GM10847 (cell line): ENCODE data around the gene GATAD2A.

Experiments
- POLR2A ChIP-seq: IDR thresholded peaks from 2 replicates; pipeline ENCODE4 v1.6.1; 2011; ENCODE audit not compliant: insufficient read length; ENCODE audit errors: extremely low read depth

GATAD2A gene

DNA sequence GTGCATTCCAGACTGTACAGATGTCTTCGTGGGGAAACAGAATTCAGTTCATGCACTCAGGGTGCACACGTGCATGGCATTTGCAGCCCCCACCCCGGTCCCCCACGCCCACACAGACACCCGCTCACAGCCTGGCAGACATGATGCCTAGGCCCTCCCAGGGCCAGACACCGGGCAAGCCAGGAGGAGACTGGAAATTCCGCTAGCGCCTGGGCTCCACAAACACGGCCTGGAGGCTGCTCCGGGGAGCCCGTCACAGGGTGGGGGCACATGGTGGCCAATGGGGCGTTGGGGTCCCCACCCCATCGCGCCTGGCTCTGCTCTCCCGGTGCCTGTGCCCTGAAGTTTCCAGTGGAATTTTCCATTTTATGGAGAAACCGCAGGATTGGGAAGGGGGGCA lies 136.1 kb downstream of the GATAD2A start:
- no peak for TF ChIP-seq POLR2A

DNA sequence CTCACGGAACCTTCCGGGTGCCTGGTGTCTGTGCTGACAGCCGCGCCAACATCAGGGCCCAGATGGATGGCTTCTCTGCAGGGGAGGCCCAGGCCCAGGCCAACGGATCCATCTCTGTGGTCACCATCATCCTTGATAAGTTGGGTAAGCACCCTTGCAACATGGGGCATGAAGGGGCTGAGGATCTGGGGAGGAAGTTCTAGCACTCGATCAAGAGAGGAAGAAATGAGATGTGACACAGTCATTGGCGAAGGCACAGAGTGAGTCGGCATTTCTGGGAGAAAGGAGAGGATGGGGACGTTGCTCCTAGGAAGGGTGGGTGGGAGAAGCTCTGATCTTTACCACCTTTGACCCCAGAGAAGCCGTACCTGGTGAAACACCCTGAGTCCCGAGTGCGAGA lies 137.0 kb downstream of the GATAD2A start:
- TF ChIP-seq POLR2A = no peak

DNA sequence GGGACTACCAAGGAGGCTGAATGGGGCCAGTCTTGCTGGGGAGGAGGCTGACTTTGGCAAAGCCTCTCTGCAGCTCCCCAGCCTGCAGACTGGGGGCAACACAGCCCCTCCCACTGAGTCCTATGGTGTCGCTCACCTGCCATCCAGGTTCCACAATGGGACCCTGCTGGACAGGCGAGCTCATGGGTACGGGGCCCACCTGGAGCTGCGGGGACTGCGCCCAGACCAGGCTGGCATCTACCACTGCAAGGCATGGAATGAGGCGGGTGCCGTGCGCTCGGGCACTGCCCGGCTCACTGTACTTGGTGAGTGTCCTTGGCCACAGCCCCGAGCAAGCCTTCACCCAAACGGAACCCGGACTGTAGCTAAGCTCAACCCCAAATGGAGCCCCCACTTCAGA lies 137.6 kb downstream of the GATAD2A start:
- TF ChIP-seq POLR2A = no peak

DNA sequence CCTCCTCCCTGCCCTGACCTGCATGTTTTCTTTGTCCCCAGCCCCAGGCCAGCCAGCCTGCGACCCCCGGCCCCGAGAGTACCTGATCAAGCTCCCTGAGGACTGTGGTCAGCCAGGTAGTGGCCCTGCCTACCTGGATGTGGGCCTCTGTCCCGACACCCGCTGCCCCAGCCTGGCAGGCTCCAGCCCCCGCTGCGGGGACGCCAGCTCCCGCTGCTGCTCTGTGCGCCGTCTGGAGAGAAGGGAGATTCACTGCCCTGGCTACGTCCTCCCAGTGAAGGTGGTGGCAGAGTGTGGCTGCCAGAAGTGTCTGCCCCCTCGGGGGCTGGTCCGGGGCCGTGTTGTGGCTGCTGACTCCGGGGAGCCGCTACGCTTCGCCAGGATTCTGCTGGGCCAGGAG lies 138.2 kb downstream of the GATAD2A start:
- TF ChIP-seq POLR2A = no peak

DNA sequence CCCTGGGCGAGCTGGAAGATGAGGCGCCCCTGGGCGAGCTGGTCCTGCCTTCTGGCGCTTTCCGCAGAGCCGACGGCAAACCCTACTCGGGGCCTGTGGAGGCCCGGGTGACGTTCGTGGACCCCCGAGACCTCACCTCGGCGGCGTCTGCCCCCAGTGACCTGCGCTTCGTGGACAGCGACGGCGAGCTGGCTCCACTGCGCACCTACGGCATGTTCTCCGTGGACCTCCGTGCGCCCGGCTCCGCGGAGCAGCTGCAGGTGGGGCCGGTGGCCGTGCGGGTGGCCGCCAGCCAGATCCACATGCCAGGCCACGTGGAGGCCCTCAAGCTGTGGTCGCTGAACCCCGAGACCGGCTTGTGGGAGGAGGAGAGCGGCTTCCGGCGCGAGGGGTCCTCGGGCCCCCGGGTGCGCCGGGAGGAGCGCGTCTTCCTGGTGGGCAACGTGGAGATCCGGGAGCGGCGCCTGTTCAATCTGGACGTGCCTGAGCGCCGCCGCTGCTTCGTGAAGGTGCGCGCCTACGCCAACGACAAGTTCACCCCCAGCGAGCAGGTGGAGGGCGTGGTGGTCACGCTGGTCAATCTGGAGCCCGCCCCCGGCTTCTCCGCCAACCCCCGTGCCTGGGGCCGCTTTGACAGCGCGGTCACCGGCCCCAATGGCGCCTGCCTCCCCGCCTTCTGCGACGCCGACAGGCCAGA lies 138.9 kb downstream of the GATAD2A start:
- TF ChIP-seq POLR2A = no peak

DNA sequence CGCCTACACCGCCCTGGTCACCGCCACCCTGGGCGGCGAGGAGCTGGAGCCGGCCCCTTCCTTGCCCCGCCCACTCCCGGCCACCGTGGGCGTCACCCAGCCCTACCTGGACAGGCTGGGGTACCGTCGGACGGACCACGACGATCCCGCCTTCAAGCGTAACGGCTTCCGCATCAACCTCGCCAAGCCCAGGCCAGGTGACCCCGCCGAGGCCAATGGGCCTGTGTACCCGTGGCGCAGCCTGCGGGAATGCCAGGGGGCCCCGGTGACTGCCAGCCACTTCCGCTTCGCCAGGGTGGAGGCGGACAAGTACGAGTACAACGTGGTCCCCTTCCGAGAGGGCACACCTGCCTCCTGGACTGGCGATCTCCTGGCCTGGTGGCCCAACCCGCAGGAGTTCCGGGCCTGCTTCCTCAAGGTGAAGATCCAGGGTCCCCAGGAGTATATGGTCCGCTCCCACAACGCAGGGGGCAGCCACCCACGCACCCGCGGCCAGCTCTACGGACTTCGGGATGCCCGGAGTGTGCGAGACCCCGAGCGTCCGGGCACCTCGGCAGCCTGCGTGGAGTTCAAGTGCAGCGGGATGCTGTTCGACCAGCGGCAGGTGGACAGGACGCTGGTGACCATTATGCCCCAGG lies 139.6 kb downstream of the GATAD2A start:
- no peak for TF ChIP-seq POLR2A

DNA sequence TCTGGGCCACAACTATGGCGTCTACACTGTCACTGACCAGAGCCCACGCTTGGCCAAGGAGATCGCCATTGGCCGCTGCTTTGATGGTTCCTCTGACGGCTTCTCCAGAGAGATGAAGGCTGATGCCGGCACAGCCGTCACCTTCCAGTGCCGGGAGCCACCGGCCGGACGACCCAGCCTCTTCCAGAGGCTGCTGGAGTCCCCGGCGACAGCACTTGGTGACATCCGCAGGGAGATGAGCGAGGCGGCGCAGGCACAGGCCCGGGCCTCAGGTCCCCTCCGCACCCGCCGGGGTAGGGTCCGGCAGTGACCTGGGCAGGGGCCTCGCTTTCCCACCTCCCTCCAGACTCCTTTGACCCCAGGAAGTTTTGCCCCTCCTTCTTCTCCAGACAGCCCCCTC lies 140.2 kb downstream of the GATAD2A start:
- TF ChIP-seq POLR2A = no peak

DNA sequence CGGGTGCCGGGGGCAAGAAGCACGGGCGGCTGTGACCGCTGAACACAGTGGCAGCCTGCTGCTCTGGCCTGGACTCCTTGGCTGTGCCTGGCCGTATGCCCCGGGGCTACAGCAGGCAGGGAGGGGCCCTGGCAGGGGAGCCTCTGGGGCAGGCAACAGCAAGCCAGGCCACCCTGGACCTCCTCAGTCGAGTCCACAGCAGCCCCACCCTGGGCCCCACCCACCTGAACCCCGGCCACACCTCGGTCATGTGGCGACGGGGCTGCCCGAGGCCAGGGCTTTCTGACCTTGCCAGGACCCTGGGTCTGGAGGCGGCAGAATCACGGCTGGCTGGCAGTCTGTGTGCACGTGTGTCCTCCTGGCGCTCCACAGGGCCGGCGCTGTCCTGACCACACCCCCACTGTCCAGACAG lies 141.3 kb downstream of the GATAD2A start:
- no peak for TF ChIP-seq POLR2A

DNA sequence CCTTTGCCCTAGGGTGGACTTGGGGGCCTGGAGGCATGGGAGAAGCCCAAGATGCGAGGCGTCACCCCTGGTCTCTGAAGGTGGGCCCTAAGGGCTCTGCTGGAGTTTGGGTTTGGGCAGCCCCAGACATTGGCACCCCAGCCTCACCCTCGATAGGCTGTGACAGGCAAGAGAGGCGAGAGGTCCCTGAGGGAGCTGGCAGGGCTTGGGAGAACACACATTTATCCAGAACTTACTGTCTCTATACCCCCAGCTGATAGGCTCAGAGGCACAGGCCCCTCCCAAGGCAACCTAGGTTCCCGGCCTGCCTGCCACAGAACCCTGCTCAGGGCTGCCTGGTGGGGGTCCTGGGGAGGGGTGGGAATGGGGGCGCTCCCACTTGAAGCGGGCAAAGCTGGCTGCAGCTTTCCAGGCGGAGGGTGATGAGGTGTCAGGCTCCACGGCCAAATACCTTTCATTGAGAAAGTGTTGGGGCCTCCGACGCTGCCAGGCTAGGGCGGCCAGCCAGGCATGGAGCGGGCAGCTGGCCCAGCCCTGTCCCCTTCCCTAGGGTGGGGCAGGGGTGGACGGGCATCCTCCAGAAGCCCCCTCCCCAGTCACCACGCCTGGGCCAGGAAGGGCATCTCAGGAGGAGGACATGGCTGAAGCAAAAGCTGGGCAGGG lies 142.3 kb downstream of the GATAD2A start:
- no peak for TF ChIP-seq POLR2A

DNA sequence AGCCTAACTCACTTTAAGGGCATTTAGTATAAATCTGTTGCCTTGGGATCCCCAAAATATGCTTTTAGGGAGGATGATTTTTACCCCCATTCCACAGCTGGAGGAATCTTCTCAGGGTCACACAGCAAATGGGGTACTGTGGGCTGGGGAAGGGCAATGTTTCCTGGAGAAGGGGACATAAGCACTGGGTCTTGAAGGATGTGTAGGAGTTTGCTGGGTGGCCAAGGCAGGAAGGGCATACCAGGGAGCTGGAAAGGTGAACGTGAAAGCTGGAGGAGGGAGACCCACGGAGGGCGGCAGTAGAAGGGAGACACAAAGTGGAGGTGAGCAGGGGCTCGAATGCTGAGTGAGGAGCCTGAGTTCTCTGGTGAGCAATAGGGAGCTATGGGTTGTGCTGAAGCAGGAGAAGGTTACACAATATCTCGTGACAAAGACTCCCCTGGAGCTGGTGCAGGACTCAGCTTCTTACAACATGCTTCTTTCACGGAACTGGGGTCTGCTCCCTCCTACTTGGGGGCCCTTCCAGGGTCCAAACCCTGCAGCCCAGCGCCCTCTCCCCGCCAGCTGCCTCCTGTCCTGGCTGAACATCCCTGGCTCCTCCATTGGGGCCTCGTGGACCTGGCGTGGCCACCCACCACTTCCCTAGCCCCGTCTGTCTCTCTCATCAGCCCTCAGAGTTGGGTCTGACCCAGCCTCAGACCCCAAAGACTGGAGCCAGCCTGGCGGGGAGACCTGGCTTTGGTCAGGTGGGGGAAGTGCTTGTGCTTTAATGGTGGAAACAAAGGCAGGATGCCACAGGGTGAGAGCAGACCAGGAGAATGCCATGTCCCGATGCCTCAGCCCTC lies 143.7 kb downstream of the GATAD2A start:
- TF ChIP-seq POLR2A = no peak

DNA sequence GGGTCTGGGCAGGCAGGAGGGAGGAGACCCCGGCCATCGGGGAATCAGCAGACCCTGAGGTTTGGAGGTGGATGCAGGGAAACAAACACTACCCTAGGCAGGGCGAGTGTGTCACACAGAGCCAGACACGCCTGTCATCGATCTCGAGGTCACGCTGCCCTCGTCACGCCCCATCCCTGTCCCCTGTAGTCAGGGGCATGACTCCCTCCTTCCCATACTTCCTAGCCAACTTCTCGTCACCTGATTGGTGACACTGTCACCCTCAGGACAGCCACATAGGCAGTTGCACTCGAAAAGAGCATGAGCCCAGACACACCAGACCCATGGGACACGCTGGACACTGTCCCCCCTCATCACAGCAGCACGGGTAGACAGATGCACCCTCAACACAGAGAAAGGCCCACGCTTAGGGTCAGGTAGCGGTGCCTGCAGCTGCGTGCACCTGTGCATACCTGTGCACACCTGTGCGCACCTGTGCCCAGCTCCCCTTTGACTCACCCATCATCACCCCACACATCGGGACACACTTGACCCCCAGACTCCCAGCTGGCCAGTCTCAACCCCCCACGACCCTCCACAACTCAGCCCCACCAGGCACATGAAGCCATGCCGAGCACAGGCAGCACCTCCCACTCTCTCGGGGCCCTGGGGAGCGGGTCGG lies 144.5 kb downstream of the GATAD2A start:
- TF ChIP-seq POLR2A = no peak

DNA sequence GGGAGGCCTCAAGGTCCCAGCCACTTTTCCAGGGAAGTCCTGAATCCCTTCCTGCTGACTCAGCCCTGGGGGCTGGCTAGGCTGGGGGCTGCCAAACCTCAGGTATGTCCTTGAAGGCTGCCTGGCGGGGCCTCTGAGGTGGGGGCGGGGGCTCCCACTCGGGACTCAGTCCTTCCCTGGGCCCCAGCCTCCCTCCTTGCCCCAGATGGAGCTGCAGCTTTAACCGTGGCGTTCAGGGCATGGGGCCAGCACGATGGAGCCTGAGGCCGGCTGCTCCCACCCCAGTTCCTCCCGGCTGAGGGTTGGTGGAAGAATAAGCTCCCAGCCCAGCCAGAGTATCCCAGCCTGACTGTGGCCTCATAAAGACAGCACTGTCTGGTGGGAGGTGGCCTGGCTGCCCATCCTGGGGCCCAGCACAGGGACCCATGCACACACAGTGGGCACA lies 145.0 kb downstream of the GATAD2A start:
- TF ChIP-seq POLR2A = no peak

DNA sequence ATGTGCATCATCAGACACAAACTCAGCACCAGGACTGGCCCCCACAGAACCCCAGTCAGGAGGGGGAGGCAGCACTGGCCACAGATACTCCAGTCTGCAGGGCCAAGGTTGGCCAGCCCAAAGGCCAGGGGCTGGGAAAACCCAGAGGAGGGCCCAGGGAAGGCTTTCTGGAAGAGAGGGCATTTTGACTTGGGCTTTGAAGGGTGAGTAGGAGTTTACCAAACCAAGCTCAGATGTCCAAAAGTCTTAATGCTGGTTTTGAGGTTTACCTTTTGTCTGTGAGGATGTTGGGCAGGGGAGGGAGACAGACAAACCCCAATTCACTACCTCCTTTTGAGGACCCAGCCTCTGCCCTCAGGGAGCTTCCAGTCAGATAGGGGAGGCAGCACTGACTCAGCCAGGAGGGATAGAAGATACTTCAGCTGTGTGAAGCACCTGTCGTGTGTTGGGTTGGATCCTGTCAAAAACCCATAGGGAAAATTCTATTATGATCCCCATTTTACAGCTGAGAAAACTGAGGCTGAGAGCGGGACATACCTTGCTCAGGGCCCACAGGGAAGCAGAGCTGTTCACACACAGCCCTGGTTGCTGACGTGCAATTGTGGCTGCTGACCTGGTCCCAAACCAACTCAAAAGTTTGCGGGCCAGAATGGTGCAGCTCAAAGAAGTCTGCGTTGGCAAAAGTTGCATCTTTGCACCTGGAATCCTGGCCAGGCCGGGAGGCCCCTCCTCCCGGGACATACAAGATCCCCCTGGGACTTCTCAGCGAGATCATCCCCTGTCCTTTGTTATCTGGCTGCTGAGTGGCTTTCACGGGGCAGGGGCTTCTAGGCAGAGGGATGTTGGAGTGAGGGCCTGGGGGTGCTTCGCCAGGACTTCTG lies 145.7 kb downstream of the GATAD2A start:
- no peak for TF ChIP-seq POLR2A

DNA sequence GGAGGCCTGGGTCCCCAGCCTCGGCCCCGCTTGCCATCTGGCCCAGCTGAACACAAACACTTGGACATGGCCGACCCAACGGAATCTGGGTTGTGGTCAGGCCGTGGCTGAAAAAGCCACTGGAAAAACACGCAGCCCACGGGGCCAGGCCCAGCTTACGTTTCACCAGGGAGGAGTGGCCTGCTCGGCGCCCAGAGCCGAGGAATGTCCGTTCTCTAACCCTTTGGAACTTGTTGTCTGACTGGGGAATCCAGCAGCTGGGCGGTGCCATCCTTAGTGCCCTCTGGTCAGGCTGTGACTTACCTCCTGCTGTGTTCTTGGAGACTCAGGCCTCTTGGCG lies 146.3 kb downstream of the GATAD2A start:
- TF ChIP-seq POLR2A = no peak
